WERI-Rb-1 (cell line): Measurements from ENCODE around the gene ZNF277.

ENCODE experiments used
- DNase-seq: peaks from one replicate; pipeline ENCODE4 v3.0.0-alpha.2; 2020
- H3K27ac ChIP-seq: fragments of 250-450 bp; sonication (Bioruptor Pico); 2 replicates; pipeline ENCODE4 v1.5.1; 2020; ENCODE audit warnings: mild to moderate bottlenecking, moderate library complexity
- H3K27me3 ChIP-seq: fragments of 250-450 bp; sonication (Bioruptor Pico); 2 replicates; pipeline ENCODE4 v1.5.1; 2021; ENCODE audit warnings: mild to moderate bottlenecking, low read depth, moderate library complexity; ENCODE audit not compliant: insufficient read depth, severe bottlenecking
- H3K36me3 ChIP-seq: fragments of 250-450 bp; sonication (Bioruptor Pico); 2 replicates; pipeline ENCODE4 v1.5.1; 2020; ENCODE audit warnings: mild to moderate bottlenecking, moderate library complexity
- H3K4me3 ChIP-seq: 2 replicates; pipeline ENCODE4 v1.5.1; 2011; ENCODE audit warnings: low read depth, mild to moderate bottlenecking, control low read depth, low read length
- H3K9me3 ChIP-seq: fragments of 250-450 bp; sonication (Bioruptor Pico); 2 replicates; pipeline ENCODE4 v1.5.1; 2021; ENCODE audit warnings: mild to moderate bottlenecking, moderate library complexity; ENCODE audit not compliant: severe bottlenecking
- CTCF ChIP-seq: IDR thresholded peaks from 2 replicates; pipeline ENCODE4 v1.5.1; 2011; ENCODE audit warnings: low read depth, mild to moderate bottlenecking, control low read depth, inconsistent platforms, low read length

Gene ZNF277

GRCh38 chr7:112213735-112214134 lies 7.2 kb downstream of the ZNF277 start:
- Histone ChIP-seq H3K4me3 (no peak overlapping the region), H3K27me3 (no peaks in the 10 kb centered on the region), H3K36me3 (no peaks in the 10 kb centered on the region), H3K9me3 (no peaks in the 10 kb centered on the region), H3K27ac (no peak overlapping the region)
- no peak for DNase-seq
- TF ChIP-seq CTCF = no peak

GRCh38 chr7:112214268-112214667 lies 7.8 kb downstream of the ZNF277 start:
- DNase-seq = no peak
- no peaks in the 10 kb centered on the region for H3K27me3 ChIP-seq
- H3K36me3 ChIP-seq = no peaks in the 10 kb centered on the region
- no peak overlapping the region for H3K27ac ChIP-seq
- H3K9me3 ChIP-seq = no peaks in the 10 kb centered on the region
- H3K4me3 ChIP-seq = no peak overlapping the region
- TF ChIP-seq CTCF = no peak

- no peaks in the 10 kb centered on the region for H3K9me3 ChIP-seq
- TF ChIP-seq CTCF = no peak
- H3K36me3 ChIP-seq = no peaks in the 10 kb centered on the region
- no peak overlapping the region for H3K27ac ChIP-seq
- DNase-seq = no peak
- no peak overlapping the region for H3K4me3 ChIP-seq
- no peaks in the 10 kb centered on the region for H3K27me3 ChIP-seq
These were observed 8.4 kb downstream of the ZNF277 start for GRCh38 chr7:112214883-112215282.

GRCh38 chr7:112215787-112216186 lies 9.3 kb downstream of the ZNF277 start:
- no peak for TF ChIP-seq CTCF
- Histone ChIP-seq H3K36me3 (no peaks in the 10 kb centered on the region), H3K4me3 (no peak overlapping the region), H3K27me3 (no peaks in the 10 kb centered on the region), H3K27ac (no peak overlapping the region), H3K9me3 (no peaks in the 10 kb centered on the region)
- no peak for DNase-seq

GRCh38 chr7:112220877-112221434 lies 14.5 kb downstream of the ZNF277 start:
- no peaks in the 10 kb centered on the region for H3K9me3 ChIP-seq
- no peak overlapping the region for H3K27ac ChIP-seq
- DNase-seq = no peak
- no peak for TF ChIP-seq CTCF
- no peaks in the 10 kb centered on the region for H3K36me3 ChIP-seq
- H3K27me3 ChIP-seq = no peaks in the 10 kb centered on the region
- no peak overlapping the region for H3K4me3 ChIP-seq

- Histone ChIP-seq H3K27me3 (no peaks in the 10 kb centered on the region), H3K4me3 (no peak overlapping the region), H3K9me3 (no peaks in the 10 kb centered on the region), H3K27ac (no peak overlapping the region), H3K36me3 (no peaks in the 10 kb centered on the region)
- DNase-seq = no peak
- no peak for TF ChIP-seq CTCF
These were observed 16.8 kb downstream of the ZNF277 start for GRCh38 chr7:112223310-112223709.
